Dedifferentiated amniotic fluid mesenchymal stem cell (primary cell): ENCODE measurements around the gene DCTN2.
"Not testable (repeated sequence)": the region's sequence is repeated elsewhere in the genome, so short reads cannot be mapped to it uniquely, and the experiment has no call there.

Source experiments
- DNase-seq: peaks from one replicate; pipeline ENCODE4 v3.0.0-alpha.2; 2016; ENCODE audit errors: extremely low spot score

The DCTN2 gene

GRCh38 chr12:57576613-57577160 is 29.7 kb upstream of the DCTN2 start:
- no peak for DNase-seq

GRCh38 chr12:57575771-57576612 is 29.0 kb upstream of the DCTN2 start:
- DNase-seq, result no peak

GRCh38 chr12:57574795-57575194 is 27.8 kb upstream of the DCTN2 start:
- DNase-seq, result no peak

DNA sequence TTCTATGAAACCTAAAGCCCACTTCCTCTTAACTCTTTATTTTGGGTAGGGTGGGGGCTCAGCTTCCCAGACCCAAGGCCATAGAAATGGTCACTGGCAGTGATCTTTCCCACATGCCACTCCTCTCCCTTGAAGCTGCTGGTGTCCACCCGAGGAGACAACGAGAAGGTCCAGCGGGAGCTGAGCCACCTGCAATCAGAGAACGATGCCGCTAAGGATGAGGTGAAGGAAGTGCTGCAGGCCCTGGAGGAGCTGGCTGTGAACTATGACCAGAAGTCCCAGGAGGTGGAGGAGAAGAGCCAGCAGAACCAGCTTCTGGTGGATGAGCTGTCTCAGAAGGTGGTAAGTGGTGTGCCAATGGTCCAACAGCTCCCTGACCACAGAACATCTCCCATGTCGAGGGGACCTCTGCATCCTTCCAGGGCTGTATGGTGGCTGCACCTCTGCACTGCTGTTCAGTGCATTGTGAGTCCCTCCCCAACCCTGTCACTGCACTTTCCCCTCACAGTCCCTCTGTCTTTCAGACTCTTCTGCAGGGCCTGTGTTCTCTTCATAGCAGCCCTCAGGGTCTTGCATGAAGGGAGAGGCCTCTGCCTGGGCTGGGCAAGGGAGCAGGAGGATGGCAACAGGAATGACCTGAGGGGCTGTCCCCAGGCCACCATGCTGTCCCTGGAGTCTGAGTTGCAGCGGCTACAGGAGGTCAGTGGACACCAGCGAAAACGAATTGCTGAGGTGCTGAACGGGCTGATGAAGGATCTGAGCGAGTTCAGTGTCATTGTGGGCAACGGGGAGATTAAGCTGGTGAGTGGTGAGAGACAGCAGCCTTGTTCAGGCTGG is 25.2 kb upstream of the DCTN2 start:
- DNase-seq, result no peak

- DNase-seq, result not testable (repeated sequence)
Measured at GRCh38 chr12:57570438-57570837, 23.4 kb upstream of the DCTN2 start.

DNA sequence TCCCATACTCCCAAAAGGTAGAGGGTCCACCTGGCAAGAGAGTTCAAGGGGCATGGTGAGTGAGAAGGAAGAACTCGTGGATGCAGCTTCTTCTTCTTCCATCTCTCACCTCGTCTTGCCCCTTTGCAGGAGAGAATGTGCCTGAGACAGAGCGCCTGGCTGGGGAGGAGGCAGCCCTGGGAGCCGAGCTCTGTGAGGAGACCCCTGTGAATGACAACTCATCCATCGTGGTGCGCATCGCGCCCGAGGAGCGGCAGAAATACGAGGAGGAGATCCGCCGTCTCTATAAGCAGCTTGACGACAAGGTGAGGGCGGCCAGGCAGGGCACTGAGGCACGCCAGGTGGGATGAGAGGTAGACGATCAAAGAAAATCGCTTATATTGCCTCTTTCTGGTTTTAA is 22.9 kb upstream of the DCTN2 start:
- DNase-seq, result no peak

- DNase-seq, result no peak
Measured at GRCh38 chr12:57568838-57569237, 21.8 kb upstream of the DCTN2 start.

DNA sequence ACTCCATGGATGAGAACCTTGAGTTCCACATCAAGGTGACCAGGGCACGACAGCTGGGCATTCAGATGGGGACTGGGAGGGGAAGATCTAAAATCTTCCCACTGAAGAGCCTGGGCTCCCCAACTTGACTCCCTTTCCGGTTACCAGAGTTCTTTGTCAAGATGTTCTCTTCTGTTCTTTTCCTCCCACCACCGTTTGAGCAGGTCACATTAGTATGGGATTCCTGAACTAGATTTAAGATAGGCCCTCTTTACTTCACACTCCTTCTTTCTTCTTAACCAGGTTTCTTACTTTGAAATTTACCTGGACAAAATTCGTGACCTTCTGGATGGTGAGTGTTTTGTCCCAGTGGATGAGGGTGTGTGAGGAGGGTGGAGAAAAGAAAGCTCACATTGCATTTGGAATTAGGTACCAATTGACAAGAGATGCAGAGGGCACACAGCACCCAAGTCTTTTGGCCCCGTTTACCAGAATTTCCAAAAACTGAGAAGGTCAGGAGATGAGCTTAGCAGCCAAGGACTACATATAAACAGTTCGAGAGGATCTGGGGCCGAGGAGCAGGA is 17.3 kb upstream of the DCTN2 start:
- DNase-seq, result no peak

GRCh38 chr12:57563358-57563757 is 16.4 kb upstream of the DCTN2 start:
- DNase-seq, result no peak

DNA sequence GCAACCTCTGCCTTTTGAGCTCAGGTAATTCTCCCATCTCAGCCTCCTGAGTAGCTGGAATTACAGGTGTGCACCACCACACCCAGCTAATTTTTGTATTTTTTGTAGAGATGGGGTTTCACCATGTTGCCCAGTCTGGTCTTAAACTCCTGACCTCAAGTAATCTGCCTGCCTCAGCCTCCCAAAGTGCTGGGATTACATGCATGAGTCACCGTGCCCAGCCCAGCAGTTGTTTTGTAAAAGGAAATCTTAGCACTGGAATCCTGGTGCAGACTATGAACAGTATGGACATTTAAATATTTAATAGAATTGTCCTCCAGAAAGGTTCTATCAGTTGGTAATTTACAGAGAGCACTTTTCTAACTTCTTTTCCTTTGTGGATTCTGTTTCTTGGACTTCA is 14.1 kb upstream of the DCTN2 start:
- not testable (repeated sequence) for DNase-seq

DNA sequence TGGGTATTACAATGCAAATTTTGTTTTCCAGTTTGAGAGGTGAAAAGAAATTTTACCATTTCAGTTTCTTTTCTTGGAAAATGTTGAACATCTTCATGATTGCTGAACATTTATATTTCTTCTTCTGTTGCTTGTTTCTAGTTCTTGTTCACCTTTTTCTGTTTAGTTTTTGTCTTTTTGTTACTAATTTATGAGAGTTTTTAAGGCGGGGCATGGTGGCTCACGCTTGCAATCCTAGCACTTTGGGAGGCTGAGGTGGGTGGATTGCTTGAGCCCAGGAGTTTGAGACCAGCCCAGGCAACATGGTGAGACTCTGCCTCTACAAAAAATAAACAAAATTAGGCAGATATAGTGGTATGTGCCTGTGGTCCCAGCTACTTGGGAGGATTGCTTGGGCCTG is 13.5 kb upstream of the DCTN2 start:
- no peak for DNase-seq

DNA sequence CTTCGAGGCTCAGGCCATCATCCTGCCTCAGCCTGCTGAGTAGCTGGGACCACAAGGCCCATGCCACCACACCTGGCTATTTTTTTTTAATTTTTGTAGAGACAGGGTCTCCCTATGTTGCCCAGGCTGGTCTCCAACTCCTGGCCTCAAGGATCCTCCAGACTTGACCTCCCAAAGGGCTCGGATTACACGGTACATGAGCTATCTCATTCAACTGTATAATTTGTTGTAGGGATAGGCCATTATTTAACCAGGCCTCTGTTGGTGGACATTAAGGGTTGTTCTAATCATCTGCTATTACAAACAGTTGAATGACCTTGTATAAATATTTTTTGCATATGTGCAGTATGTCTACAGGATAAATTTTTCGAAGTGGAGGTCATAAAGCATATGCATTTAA is 11.9 kb upstream of the DCTN2 start:
- DNase-seq, result no peak

- no peak for DNase-seq
Measured at GRCh38 chr12:57554897-57555296, 7.9 kb upstream of the DCTN2 start.

GRCh38 chr12:57554453-57554852 is 7.5 kb upstream of the DCTN2 start:
- DNase-seq, result no peak

GRCh38 chr12:57553343-57554202 is 6.6 kb upstream of the DCTN2 start:
- DNase-seq, result no peak

- no peak for DNase-seq
Measured at GRCh38 chr12:57552835-57553313, 5.9 kb upstream of the DCTN2 start.

DNA sequence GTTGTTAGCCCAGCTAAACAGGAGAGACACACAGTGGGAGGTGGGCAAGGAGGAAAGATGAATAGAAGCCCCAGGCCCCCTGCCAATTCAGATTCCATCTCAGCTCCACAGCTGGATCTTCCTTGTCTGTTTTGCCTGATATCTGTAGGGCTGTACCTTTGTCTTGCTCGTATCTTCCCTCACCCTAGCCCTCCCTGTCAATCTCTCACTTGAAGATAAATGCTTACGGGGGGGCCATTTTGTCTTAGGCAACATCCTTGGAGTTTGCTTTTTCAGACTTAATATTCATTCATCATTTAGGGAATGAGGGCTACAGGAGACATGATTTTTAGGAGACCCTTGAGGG is 5.3 kb upstream of the DCTN2 start:
- no peak for DNase-seq

- DNase-seq, result no peak
Measured at GRCh38 chr12:57551637-57552305, 4.8 kb upstream of the DCTN2 start.

DNA sequence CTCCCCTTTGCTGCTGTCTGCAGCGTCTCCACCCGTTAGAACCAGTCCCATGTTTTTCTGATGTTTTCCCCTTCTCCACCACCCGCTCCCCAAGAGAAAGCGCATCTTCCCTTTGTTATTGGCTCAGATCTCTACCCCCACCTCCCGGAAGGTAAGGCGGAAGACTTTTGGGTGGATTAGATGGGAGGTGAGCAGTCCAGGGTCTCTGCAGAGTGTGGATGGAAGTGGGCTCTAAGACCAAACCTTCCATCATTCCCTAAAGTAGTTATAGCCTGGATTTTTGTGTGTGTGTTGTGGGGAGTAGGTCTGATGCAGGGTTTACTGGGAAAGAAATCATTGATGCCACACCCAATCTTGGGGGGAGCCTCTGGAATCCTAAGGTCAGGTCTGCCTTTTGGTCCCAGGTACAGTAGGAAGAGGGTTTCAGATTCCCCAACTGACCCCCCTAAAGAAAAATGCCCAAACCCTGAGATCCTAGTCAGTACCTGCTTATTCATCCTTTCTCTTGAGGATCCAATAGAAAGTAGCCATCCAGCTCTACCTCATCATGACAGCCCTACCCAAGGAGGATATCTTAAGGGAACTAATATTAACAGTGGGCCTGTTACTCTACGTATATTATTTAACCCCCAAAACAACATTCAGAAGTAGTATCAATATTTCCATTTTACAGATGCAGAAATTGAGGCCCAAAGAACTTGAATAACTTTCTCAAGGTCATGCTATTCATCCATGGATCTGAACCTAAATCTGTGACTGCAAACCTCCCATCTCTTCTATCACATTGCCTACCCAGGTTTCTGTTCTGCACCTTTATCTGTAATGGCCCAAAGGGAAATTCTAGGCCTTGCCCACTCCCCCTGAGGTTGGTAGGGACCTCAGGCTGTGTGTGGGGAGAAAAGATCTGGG is 3.9 kb upstream of the DCTN2 start:
- no peak for DNase-seq
